Left colon (tissue), 2 donors: ENCODE data around the gene GTF2H2C_2.
"Not testable (repeated sequence)": the region's sequence is repeated elsewhere in the genome, so short reads cannot be mapped to it uniquely, and the experiment has no call there.

ENCODE experiments used
- ATAC-seq: fragments of 200-7000 bp; cut with Tn5 transposase; one replicate; pipeline ENCODE4 v1.9.1; 2020; ENCODE audit warnings: mild to moderate bottlenecking, moderate library complexity
- DNase-seq, 2 donors: peaks; one replicate each; pipeline ENCODE4 v3.0.0-alpha.2; 2020
- intact Hi-C, 2 donors: fragments of 100-400 bp; cut with DNase I in 1 of 2; cut with micrococcal nuclease in 1 of 2; formaldehyde crosslinking; loops; one replicate each; pipeline versions ENCODE4 v1.11.2 to v1.14.0; 2022; cut with DNase I, micrococcal nuclease
- donor health status: DM: no; HTN: no; CAD: no.
- donor health status: DM: yes; HTN: yes; CAD: no.

GTF2H2C_2 gene

DNA sequence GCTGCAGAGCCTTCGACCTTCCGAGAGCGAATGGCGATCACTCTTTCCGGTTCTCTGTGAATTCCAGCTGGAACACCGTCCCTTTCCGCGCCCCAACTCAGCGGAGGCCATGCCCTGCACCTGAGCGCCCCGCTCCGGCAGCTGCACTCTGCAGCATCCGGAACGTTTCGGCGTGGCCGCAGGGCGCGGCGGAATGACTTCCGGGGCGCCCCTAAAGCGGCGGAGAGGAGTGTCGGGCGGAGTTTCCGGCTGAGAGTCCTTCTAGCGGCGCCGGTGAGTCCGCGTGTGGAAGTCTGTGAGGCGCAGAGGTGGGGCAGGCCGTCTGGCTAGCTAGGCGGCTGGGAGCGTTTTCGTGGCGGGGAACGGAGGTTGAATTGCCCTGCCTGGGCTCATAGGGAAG, at the start of gene GTF2H2C_2:
GTF2H2C_2 (plus strand) TSS at position 252 of the 400 bp plus-strand sequence.
- DNase-seq, intact Hi-C loops: not testable (repeated sequence)
- ATAC-seq: peak; percentile 99

DNA sequence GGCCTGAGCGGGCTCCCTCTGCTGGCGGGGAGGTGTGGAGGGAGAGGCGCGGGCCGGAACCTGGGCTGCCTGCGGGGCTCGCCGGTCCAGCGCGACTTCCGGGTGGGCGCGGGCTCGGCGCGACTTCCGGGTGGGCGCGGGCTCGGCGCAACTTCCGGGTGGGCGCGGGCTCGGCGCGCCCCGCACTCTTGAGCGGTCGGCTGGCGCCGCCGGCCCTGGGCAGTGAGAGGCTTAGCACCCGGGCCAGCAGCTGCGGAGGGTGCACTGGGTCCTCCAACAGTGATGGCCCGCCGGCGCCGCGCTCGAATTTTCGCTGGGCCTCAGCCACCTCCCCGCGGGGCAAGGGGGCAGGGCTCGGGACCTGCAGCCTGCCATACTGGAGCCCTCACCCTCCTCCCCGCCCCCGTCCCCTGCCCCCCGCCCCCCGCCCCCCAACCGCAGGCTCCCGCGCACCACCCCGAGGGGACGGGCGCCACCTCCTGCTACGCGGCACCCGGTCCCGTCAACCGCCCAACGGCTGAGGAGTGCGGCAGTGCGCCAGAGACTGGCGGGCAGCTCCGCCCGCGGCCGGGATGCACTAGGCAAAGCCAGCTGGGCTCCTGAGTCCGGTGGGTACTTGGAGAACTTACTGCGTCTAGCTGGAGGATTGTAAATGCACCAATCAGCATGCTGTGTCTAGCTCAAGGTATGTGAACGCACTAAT, 14.0 kb upstream of the GTF2H2C_2 start:
- ATAC-seq: peak; percentile 72

DNA sequence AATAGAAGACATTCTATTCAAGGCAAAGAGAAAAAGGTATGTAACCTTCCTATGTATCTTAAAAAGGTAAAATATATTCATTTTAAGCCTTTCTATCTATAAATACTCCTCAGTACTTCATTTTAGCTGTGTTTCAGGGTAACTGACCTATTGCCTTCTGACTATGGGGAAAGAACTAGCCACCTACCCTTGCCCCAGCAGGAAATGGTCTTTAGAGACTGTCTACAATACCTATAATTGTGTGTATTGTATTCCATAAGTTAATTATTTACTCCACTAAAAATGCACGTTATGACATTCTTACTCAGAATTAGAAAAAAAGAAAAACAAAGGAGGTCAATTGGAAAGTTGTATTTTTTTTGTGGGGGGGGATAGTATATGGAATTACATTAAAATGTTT, 6.2 kb downstream of the GTF2H2C_2 start:
- intact Hi-C loops, DNase-seq: not testable (repeated sequence)
- ATAC-seq: peak; percentile 81

More for the DNA sequence above, 14.0 kb upstream of the GTF2H2C_2 start:
- DNase-seq: peak in 1 of 2 donors; percentile 51
- intact Hi-C loops: not testable (repeated sequence)

DNA sequence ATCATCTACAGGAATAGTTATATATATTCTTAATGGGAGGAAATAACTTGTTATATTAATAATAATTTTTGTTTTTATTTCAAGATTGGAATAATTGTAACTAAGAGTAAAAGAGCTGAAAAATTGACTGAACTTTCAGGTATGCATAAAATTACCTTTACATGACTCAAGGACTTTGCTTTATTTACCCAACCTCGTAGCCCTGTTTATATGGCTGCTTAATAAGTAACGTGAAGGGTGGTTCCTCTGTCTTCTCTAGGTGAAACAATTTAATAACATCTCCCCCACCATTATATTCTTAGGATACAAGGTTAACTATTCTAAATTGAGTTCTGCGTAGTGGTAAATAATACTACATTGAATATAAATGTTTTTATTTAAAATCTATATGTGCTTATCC, 8.0 kb downstream of the GTF2H2C_2 start:
- intact Hi-C loops, DNase-seq: not testable (repeated sequence)
- ATAC-seq: peak; percentile 54

DNA sequence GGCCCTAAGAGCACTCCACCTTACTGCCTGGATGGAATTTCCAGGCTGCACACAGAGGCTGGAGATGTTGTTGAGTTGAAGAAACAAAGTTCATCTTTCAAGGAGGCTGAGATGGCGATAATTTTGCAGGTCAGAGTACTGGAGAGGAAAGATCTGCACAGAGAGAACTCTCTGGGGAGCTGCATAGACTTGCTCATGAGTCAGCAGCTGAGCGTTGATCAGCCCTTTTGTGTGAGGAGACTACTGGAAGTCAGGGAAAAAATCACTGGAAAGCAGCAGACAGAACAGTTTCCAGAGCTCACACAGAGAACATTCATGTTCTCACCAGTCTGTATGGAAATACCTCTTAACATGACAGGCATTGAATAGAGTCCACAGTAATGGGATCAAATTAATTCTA, 23.4 kb downstream of the GTF2H2C_2 start:
- DNase-seq, intact Hi-C loops, ATAC-seq: not testable (repeated sequence)

DNA sequence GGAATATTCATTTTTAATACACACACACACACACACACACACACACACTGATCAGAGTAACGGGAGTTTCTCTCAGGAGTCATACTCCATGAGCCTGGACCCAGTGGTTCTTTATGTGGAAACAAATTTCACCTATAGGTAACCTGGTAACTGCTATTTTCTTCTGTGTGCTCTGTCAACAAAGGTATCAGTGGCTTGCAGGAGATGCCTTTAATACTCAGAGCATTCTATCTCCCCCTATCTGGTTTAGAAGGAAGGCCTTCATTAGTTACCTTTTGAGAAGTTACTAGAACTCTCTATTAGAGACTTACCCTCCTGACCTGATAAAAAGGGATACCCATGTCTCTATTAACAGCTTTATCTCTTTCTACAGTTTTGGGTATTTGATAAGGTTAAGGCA, 34.4 kb downstream of the GTF2H2C_2 start:
- intact Hi-C loops, DNase-seq, ATAC-seq: not testable (repeated sequence)

DNA sequence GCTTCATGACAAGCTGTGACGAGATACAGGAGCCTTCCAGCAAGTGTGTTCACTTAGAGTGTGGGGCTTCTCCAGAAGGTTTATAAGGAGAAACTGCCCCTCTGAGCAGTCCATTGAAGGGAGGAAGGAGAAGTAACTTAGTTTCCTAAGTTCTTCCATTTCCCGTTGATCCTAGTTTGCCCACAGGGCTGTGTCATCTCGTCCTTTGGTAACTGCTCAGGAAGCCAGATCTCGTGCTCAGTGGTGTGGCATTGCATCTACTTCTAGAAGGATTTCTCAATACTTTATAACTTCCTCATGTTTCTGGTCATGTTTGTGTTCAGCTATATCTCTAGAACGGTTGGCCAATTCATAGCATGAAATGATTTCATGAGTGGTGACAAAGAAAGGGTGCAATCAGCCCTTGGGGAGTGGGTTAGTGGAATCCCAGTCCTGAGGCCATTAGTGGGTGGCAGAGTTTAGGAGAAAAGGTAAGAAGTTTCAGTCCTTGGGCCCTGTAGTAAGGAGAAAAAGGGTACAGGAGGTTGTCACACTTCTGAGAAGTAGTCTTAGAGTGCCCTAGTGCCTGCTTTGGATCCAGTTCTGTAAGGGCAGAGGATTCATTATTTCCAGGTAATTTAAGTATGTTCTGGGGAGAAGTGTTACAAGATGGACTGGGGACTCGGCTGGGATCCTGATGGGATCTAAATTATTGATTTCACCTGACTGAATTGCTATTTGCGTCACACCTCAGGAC, 36.2 kb downstream of the GTF2H2C_2 start:
- intact Hi-C loops, DNase-seq, ATAC-seq: not testable (repeated sequence)

DNA sequence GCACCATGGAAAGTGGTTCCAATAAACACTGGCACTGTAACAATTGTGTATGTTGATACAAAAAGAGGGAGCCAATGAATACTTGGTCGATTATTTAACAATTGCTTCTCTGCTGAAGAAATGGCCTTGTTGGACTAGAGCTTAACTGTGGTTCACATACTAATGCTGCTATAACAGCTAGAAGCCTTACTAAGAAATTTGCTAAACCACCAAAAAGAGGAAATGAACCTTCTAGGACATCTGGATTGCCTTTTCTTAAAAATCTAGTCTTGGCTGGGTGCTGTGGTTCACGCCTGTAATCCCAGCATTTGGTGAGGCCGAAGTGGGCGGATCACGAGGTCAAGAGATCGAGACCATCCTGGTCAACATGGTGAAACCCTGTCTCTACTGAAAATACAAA, 41.9 kb downstream of the GTF2H2C_2 start:
- not testable (repeated sequence) for ATAC-seq

DNA sequence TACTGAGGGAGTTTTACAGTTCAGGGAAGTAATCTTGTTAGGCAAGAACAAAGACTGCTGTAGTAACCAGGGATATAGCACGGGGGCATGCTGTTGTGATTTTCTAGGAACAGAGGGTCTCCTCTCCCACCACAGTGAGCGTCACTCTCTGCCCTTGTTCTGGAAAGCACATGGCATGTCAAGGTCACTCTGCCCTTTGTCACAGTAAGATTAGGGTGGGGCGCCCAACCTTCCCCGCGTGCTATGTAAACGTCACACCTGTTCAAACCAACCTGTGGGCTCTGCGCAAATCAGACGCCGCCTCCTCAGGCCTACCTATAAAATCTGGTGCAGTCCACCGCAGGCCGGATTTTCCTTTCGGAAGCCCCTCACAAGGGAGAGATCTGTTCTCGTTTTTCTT, 44.0 kb downstream of the GTF2H2C_2 start:
- not testable (repeated sequence) for ATAC-seq
- peak; percentile 2 to 15 for DNase-seq

More for the DNA sequence above, 41.9 kb downstream of the GTF2H2C_2 start:
- DNase-seq, intact Hi-C loops: not testable (repeated sequence)

DNA sequence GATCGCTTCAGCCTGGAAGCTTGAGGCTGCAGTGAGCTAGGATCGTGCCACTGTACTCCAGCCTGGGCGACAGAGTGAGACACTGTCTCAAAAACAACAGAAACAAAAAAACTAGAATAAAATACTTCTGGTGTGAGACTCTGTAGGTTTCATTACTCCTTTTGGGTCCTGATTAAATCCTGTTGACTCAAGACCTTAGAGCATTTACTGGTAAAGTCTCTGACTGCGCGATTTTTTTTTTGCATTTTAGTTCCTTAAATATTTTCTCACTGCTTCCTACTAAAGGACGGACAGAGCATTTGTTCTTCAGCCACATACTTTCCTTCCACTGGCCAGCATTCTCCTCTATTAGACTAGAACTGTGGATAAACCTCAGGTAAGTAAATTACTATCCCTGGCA, 46.8 kb downstream of the GTF2H2C_2 start:
- ATAC-seq, intact Hi-C loops, DNase-seq: not testable (repeated sequence)

More for the DNA sequence above, 44.0 kb downstream of the GTF2H2C_2 start:
- intact Hi-C loops: not testable (repeated sequence)

DNA sequence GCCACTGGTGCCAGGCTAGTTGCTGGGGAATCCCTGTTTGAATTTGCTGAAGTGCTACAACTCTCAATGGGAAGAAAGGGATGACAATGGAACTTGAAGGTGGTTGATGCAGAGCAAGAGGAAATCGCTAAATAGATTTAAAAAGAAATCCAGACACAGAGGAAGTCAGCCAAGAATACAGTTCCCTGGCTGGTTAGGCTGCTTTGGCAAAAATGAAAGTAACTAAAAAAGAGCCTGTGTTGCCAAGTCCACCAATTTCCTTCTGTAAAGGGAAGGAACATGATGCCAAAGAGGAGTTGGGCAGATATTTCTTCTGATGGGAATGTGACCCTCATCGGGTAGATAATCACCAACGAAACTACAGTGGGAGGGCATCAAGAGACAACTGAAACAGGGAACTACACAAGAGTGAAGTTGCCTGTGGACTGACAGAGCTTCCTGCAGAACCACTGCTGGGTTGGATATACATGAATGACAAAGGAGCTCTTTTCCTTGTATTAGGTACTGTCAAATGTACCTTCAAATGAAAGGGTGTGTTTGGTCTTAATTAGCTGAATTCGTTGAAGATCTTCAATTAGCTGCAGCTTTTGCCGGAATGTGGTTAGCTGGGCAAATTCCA, 49.0 kb downstream of the GTF2H2C_2 start:
- DNase-seq, intact Hi-C loops: not testable (repeated sequence)
- ATAC-seq: peak; percentile 48

DNA sequence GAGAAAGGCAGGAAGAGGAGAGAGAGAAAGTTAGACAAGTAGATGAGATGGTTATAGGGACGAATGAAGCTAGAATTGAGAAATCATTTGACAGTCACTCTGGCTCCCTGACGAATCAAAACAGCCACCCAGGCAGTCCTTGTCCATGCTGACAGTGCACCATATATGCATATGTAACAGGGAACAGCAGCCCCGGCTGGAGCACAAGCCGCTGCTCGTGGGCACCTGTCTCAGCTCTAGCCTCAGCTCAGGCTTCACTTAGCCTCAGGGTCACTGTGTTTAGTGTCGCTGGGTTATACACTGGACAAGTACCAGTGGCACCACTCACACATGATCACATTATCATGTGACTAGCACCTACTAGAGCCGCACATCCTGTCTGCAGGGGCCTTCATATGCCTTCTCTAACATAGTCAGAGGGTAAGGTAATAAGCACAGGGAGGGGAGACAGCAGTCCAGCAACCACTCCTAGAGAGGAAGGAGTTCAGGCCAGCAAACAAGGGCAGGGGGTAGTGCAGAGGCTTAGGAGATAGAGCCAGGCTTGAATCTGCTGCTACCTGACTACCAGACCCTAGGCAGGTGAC, 54.9 kb downstream of the GTF2H2C_2 start:
- ATAC-seq, intact Hi-C loops, DNase-seq: not testable (repeated sequence)
